ENCODE measurements around the gene ZBTB7C. TPM values are rescaled to one million over a fixed set of nuclear protein-coding genes. Genes with fewer than 3 reads are reported as not detected.

ZBTB7C gene
- total and polyA plus RNA-seq, 2 of the 8 experiments (the other 6 are each of a cell fraction or from before 2014, with no cell fraction given) = 0.15 to 0.45 TPM

DNA sequence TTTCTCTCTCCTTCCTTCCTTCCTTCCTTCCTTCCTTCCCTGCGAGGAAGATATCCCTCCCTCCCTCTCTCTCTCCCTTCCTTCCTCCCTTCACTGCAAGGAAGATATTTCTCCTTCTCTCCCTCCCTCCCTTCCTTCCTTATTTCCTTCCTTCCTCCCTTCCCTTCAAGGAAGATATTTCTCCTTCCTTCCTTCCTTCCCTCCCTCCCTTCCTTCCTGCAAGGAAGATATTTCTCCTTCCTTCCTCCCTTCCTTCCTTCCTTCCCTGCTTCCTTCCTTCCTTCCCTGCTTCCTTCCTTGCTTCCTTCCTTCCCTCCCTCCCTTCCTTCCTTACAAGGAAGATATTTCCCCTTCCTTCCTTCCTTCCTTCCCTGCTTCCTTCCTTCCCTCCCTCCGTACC is 229.5 kb downstream of the ZBTB7C start:
- no peak overlapping the region for H3K18ac ChIP-seq (ENCODE audit: extremely low read depth, low read length)
- H3K27me3 ChIP-seq (replicated peaks in 1 of 4; ENCODE audit: control insufficient read depth in 3 of 4, extremely low read depth in 1 of 4, insufficient read depth in 3 of 4, low read length in 3 of 4) = 0 out of 7 replicates have a peak, but pooled peaks cover 0 to 2% (median 0%) of the 10 kb centered on the region in 4 experiments
- H3K23ac ChIP-seq (ENCODE audit: insufficient read length) = no peak overlapping the region
- H4K5ac ChIP-seq (ENCODE audit: insufficient read length, low read depth, low read length) = no peak overlapping the region
- no peak overlapping the region for H2BK20ac ChIP-seq (ENCODE audit: low read length)
- no peaks in the 10 kb centered on the region for H4K20me1 ChIP-seq (replicated peaks in 1 of 2; ENCODE audit: control insufficient read depth in 1 of 2, insufficient read depth in 2 of 2, low read length in 2 of 2)
- H3K4me2 ChIP-seq (ENCODE audit: insufficient read depth in 1 of 2, low read depth in 2 of 2, low read length in 2 of 2) = no peak overlapping the region
- no peak overlapping the region for H3K4ac ChIP-seq (replicated peaks; ENCODE audit: insufficient read length, low read depth, low read length)
- H2AK5ac ChIP-seq (ENCODE audit: low read depth, low read length) = peak overlapping the region; percentile 48; the same call in 1 of the 2 replicates
- no peak overlapping the region for H3K14ac ChIP-seq (ENCODE audit: insufficient read length)
- no peak overlapping the region for H2BK12ac ChIP-seq (ENCODE audit: low read depth, low read length)
- ChIA-PET POLR2A (ENCODE audit: partially characterized antibody) (no interaction called here), CTCF (ENCODE audit: partially characterized antibody) (interaction anchor here (0.6 to 0.8 kb wide), 2 partner anchors 18 to 148 kb away, joined by 3 to 4 read pairs; no protein-coding TSS in a partner anchor)
- no peak overlapping the region for H4K91ac ChIP-seq (replicated peaks; ENCODE audit: insufficient read length, low read length)
- no peaks in the 10 kb centered on the region for H3K9me3 ChIP-seq (ENCODE audit: insufficient read depth in 2 of 2, low read depth in 1 of 2, low read length in 1 of 2)
- H2BK120ac ChIP-seq (replicated peaks; ENCODE audit: low read depth, low read length) = no peak overlapping the region
- no peak overlapping the region for H2AFZ ChIP-seq (ENCODE audit: low read length)
- TF ChIP-seq CEBPB (IDR thresholded peaks at IDR 0.05; ENCODE audit: low read depth, low read length) (no peak), EGR1 (IDR thresholded peaks at IDR 0.05; ENCODE audit: borderline replicate concordance, low read depth, low read length) (no peak), SIRT6 (IDR thresholded peaks at IDR 0.05; ENCODE audit: low read length) (no peak), CREB1 (IDR thresholded peaks at IDR 0.05) (no peak), CHD1 (IDR thresholded peaks at IDR 0.05; ENCODE audit: low read depth, low read length) (no peak)
- H3K4me1 ChIP-seq (replicated peaks in 1 of 4; ENCODE audit: control insufficient read depth in 3 of 4, insufficient read depth in 4 of 4, low read length in 3 of 4) = peaks cover 0 to 11% (median 4%) of the 10 kb centered on the region in 4 experiments; a peak in 3 of 7 replicates
- no peak overlapping the region for H3K4me3 ChIP-seq (ENCODE audit: extremely low read depth in 1 of 4, insufficient read depth in 2 of 4, low read depth in 3 of 4, low read length in 4 of 4)
- no peaks in the 10 kb centered on the region for H3K36me3 ChIP-seq (ENCODE audit: control insufficient read depth in 2 of 4, insufficient read depth in 4 of 4, low read length in 3 of 4)
- H2BK5ac ChIP-seq (ENCODE audit: low read depth, low read length) = no peak overlapping the region
- WGBS, 2 experiments (ENCODE audit: extremely low coverage in 1 of 2, insufficient coverage in 1 of 2, insufficient read length in 1 of 2, insufficient replicate concordance in 2 of 2, low coverage in 1 of 2, low lambda C conversion rate in 2 of 2, missing lambda C conversion rate in 1 of 2) = 100% methylated on average over 1 of the region's 2 CpGs; no CpG with 5 or more reads in 1 of the 2 experiments
- DNase-seq (ENCODE audit: low read depth in 1 of 2, low spot score in 2 of 2) (no peak), FAIRE-seq (no peak)
- no peaks in the 10 kb centered on the region for H3K79me2 ChIP-seq (ENCODE audit: control insufficient read depth in 1 of 2, insufficient read depth in 2 of 2, low read length in 2 of 2)
- no peak overlapping the region for H3K56ac ChIP-seq (replicated peaks; ENCODE audit: insufficient read length, low read depth, low read length)
- H2BK15ac ChIP-seq (ENCODE audit: low read length) = 0 out of 2 replicates have a peak overlapping the region, but pooled peaks have one; percentile 63
- H3K9ac ChIP-seq (replicated peaks in 1 of 4; ENCODE audit: extremely low read depth in 1 of 4, low read depth in 3 of 4, low read length in 3 of 4) = no peak overlapping the region
- H3K23me2 ChIP-seq (ENCODE audit: low read depth, low read length) = no peaks in the 10 kb centered on the region; the same call in 1 of the 2 replicates
- H3K27ac ChIP-seq (ENCODE audit: low read depth, low read length) = no peak overlapping the region
- no peak overlapping the region for H4K8ac ChIP-seq (ENCODE audit: extremely low read depth, insufficient read depth, low read length)
- H3K79me1 ChIP-seq (ENCODE audit: low read depth, low read length) = no peaks in the 10 kb centered on the region
